Pons (tissue), 1 donor: ENCODE results near the gene NCS1.
"Not testable (repeated sequence)": the region's sequence is repeated elsewhere in the genome, so short reads cannot be mapped to it uniquely, and the experiment has no call there.

ENCODE experiments used
- DNase-seq: peaks from one replicate; pipeline ENCODE4 v3.0.0-alpha.2; 2016; ENCODE audit warnings: low spot score

NCS1 gene

GRCh38 chr9:130264414-130265350, 92.5 kb downstream of the NCS1 start:
- no peak for DNase-seq

DNA sequence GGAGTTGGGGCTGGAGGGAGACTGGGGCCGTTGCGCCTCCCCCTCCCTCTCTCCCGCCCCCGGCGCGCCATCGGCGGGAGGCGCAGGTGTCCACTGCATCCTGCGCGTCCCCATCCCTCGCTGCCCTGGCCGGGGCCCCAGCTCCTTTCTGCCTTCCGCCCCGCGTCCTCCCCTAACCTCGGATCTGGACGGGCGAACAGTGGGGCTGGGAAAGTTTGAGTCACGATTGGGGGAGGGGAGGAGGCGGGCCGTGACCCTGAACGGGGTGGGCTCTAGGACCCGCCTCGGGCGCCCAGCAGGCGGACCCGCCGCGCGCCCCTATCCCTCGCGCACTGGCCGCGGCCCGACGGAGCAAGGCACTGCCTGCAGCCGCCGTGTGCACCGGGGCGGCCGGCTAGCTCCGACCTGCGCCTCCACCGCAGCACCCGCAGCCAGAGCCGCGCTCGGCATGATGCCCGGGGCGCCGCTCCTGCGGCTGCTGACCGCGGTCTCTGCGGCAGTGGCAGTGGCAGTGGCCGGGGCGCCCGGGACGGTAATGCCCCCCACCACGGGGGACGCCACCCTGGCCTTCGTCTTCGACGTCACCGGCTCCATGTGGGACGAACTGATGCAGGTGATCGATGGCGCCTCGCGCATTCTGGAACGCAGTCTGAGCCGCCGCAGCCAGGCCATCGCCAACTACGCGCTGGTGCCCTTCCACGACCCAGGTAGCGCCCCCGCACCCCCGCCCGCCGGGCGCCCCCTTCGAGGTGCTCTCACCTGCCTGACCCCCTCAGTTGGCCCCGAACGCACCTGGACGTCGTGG, 93.4 kb downstream of the NCS1 start, which contains the start of gene HMCN2:
Gene HMCN2, plus strand, starts transcription at position 330 of the 805 bp plus-strand sequence. Its CDS starts 119 bp downstream, at position 449.
- DNase-seq: no peak

GRCh38 chr9:130266236-130267098, 94.3 kb downstream of the NCS1 start:
- DNase-seq: no peak

DNA sequence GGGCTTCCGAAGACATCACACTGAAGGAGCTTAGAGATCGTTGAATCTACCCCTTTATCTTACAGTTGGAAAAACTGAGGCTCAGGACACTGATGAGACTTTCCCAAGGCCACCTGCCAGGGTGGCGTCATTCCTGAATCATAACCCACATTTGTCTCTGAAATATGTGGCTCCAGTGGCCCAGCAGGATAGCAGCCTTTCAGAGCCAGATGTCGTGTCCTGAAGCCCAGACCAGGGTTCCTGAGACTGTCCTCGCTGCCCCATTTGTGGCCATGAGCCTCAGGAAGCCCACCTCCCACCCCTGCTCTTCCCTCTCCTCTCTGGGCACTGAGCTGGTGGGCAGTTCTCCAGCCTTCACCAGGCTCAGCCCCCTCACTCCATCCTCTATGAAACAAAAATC, 95.7 kb downstream of the NCS1 start:
- DNase-seq: no peak

DNA sequence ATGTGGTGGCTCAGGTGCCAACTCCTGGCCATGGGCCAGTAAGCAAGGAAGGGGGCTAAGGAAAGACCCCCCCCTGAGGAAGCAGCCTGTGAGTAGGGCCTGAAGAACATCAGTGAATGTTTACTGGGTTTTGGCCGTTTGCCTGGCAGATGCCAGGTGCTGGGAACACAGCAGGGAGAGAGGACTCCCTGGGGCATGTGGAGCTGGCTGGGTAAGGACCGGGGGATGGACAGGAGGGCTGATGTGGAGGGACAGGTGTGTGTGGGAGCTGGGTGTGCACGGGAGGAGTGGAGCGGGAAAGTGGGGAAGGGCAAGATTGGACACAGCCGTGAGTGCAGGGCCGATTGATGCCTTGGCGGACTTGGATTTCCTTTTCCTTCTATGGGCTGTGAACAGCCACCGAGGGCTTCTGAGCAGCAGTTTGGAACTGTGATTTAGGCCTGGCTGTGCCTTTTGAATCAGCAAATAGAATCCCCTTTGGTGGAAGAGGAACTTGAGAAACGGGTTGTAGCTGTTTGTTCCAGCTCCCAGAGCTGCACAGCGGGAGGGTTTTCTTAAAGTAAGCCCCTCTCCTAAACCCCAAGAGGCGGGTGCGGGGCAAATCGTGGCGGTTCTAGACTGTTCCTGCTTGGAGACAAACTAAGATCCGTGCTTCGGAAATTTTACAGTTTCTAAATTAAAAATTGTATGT, 96.5 kb downstream of the NCS1 start:
- peak; percentile 25 for DNase-seq

GRCh38 chr9:130271473-130271872, 99.3 kb downstream of the NCS1 start:
- DNase-seq: no peak

DNA sequence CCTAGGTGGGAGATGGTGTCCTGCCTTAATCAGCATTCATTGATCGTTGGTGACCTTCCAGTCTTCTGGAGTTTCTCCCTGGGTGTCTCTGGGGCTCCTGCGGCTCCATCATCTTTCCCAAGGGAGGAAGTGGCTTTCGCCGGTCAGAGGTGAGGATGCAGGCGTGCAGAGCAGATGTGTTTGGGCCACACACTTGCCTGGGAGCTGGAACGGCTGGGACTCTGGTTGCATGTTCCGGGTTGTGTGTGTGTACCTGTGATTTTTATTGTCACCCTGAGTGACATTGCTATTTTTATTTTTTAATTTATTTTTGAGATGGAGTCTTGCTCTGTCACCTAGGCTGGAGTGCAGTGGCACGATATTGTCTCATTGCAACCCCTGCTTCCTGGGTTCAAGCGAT, 103.0 kb downstream of the NCS1 start:
- no peak for DNase-seq

GRCh38 chr9:130276121-130276520, 103.9 kb downstream of the NCS1 start:
- DNase-seq: no peak

DNA sequence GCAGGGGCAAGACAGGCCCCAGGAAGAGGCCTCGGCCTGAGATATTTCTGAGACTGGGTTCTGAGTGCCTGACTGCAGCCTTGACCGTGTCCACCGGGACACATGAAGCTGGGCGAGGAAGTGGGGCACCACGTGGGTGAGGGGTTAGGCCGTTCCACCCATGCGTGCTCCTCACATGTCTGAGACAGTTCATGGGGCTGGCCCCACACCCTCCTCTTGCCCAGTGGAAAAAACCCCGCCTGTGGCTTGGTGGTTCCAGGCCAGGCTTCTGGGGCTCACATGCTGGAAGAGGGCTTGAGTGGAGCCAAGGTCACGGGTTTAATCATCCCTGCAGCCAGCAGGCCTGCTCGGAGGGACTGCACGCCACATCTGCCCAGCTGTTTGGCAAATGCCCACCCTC, 104.8 kb downstream of the NCS1 start:
- no peak for DNase-seq

- not testable (repeated sequence) for DNase-seq
Measured at GRCh38 chr9:130277525-130277924, 105.3 kb downstream of the NCS1 start.

DNA sequence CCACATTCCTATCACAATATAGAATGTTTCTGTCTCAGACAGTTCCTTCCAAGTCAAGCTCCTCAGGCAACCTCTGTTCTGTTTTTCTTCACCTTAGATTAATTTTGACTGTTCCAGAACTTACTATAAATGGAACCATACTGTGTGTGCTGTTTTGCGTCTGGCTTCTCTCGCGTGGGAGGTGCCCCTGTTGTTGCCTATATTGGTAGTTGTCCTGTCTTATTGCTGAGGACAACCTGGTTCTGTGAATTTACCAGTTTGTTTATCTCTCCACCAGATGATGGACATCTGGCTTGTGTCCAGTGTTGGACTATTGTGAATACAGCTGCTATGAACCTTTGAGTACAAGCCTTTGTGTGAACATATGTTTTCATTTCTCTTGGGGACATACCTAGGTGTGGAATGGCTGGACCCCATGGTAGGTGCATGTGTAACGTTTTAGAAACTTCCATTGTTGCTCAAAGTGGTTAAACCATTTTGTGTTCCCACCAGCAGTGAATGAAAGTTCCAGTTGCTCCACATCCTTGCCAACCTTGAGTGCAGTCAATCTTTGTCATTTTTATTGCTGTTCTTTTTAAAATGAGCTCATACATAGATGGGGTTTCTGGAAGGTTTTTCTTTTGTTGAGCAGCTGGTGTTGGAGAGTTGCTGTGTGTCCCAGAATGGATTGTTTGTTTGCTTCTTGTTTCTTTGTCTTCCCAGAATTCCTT, 111.5 kb downstream of the NCS1 start:
- DNase-seq: no peak

DNA sequence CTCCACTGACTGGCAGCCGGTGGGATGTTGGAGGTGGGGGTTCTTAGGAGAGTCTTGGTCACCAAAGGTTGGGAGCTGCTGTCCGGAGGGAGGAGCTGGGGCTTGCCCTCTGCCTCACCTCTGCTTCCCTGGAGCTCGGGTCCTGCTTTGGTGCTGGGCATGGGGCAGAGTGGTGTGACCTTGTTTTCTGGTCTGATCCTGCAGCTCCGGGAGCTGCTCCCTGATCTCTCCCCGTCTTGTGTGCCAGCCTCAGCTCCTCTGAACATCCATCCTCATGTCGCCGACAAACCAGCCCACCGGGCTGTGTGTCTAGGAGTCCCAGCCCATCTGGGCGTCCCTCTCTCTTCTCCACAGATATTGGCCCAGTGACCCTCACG, 112.0 kb downstream of the NCS1 start:
- no peak for DNase-seq

GRCh38 chr9:130284690-130285089, 112.5 kb downstream of the NCS1 start:
- DNase-seq: no peak

- DNase-seq: no peak
Measured at GRCh38 chr9:130285271-130285670, 113.1 kb downstream of the NCS1 start.

DNA sequence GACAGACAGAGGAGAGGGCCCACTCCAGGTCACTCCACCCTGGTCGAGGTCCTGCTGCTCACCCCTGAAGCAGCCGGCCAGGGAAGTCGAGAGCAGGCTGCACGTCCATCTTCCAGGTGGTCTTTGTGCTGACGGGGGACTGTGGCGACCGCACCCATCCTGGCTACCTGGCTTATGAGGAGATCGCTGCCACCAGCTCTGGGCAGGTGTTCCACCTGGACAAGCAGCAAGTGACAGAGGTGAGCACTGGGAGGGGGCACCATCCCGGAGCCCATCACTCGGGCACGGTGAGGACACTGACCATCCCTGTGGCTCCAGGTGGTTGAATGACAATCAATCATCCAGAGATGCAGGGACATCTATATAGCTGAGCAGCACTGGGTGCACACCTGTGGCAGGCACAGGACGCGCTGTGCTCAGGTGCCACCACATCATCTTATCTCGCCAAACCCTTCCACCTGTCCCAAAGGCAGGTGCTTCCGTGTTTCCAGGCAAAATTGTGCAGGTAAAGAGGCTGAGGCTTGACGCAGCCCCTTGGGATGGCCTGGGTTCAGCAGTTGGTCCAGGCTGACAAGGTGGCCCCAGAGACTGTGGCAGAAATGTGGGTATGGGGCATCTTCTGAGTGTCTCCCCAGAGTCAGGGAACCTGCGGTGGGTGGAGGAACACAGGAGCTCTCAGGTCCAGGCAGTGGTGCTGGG, 114.0 kb downstream of the NCS1 start:
- no peak for DNase-seq
